Measurements from ENCODE around the gene NTSR2.

NTSR2 gene

DNA sequence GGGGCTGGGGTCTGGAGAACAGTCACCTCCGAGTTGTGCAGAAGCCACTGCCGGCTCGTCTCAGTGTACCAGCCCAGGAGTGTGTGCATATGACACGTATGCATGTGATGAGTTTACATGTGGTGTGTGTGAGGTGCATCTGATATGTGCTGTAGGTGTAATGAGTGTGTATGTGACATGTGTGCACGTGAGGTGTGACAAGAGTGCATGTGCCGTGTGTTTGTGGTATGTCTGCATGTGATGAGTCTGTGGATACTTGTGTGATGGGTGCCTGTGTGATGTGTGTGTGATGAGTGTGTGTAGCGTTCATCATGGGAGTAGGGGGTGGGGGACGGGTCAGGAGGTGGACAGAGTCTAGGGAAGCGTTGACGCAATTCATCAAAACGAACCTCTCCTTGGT, 12.8 kb downstream of the NTSR2 start:
- DNase-seq: no peak

DNA sequence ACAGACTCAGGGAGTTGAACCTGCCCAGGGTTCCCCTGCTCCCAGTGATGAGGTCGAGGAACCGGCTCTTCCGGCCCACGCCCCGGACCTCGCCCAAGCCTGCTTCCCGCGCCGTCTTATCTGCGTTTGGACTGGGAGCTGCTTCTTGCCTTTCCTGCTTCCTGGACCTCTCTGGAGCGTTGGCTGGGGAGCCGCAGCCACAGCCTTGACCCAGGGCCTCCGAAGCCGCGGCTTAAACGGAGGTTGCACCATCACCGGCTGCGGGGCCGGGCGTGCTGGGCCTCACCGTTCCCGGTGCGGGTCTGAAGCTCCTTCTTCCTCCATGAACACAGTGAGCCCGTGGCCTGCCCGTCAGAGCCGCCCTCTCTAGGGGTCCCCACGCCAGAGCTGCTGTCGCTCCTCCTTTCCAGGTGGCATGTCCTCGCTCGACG, 13.3 kb downstream of the NTSR2 start:
- DNase-seq: no peak

DNA sequence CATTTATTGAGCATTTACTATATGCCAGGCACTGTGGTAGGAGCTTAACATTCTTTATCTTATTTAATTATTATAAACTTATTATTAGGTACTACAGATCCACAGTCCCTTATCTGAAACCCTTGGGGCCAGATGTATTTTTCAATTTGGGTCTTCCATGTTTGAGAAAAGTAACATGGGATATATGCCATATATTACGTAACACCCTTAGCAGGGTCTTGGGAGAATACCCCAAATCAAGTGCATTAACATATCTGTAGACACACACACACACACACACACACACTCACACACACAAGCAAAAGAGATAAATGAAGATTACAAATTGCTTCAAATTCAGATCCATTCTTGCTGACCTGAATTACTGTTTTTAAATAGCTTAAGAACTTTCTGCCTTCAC, 13.7 kb downstream of the NTSR2 start:
- no peak for DNase-seq

DNA sequence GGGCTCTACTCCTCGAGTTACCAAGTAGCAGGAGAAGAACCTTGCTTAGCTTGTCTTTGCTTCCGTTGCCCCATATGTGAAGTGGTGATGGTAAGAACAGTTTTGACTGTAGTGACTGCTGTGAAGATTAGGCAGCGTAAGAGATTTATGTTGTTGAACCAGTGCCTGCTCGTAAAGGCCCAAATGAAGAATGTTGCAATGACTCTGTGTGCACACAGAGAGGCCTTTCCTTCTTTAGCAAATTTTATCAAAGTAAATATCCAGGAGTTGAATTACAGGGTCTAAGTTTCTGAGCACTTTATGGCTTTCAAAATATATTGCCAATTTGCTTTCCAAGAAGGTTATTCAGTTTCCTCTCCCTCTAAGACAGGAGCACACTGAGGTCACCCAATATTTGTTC, 14.5 kb downstream of the NTSR2 start:
- DNase-seq: no peak

DNA sequence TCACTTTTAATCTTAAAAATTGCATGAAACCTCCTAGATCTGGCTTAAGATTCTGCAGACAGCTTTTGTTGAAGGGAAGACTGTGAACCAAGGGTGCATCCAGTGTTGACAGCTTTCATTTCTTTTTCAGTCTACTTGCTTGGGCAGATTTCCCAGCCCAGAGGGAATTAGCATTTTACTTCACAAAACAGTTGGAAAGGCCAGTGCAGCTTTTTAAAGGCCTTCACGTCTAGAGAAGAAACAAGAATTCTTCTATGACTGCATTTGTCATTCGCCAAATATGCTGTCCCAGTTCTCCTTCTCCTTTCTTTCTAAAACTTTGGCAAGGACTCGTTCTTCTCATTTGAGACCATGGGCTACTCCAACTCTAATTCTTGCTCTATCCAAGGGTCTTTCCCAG, 17.4 kb downstream of the NTSR2 start:
- DNase-seq: no peak

DNA sequence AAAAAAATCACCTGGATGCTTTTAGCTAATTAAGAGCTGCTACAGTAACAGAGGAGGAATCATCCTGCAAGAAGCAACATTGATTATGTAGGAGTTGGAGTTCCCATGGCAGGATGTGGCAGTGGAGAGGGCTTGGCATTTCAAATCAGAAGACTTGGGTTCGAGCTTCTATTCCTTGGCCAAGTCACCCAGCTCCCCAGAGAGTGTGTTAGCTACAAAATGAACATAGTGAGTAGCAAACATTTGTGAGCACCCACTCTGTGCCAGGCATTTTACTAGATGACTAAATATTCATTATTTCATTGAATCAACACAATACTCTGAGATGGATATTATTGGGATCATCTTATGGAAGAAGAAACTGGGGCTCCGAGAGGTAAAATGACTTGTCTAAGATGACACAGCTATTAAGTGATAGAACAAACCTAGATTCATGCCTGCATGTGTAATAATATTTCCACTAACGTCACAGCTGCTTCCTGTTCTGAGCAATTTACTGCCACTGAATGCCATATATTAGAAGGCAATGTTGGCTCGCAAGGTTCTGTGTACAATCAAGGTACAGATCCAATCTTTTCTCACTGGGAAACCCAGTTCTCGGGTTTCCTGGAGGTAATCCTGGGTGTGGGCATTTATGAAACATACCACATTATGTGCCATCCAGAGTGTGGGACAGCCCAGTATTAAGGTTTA, 18.0 kb downstream of the NTSR2 start:
- DNase-seq: no peak

DNA sequence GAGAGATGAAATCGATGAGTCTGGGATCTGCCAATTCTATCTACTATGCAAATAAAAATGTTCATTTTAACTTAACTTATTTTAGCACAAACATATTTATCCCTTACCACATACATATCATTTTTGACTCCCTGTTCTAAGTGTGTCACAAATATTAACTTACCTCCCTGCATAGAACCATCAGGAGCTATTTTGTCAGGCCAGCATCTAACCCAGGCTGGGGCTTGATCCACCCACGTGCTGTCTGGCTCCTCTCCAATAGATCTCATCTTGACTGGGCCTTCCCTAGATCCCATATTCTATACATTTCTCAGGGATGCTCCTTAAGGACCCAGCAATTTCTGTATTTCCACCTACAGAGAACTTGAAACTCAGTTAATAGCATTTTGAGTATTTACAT, 20.9 kb downstream of the NTSR2 start:
- DNase-seq: no peak

DNA sequence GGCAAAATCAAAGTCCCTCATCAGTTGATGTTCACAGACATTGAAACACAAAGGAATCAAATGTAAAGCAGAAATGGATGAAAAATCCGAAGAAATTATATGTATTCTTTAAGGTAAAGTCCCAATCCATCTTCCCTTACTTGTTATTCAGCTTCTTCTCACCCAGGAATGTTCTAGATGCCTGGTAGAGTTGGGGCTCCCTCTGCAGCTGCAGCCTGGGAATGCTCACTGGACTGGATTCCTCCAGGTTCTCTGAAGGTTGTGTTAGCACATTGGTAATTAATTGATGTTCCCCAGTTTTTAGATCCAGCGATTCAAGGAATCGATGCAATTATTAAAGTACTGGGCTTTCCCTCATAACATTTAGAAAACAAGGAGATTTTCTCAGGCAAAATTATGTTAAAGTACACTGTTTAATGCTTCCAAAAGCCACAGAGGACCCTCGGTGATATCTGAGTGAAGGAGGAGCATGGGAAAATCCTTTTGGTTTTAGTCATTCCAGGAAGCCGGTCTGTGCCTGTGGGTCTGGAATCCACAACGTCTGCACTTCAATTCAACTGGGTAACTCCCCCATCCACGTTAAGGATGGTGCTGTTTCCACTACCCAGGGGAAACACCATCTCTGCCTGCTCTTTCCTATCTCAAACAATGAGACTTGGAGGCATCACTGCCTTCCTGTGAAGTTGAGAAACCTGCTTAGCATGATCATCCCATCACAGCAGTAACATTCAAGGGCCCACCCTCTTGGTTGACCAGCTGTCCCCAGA, 22.0 kb downstream of the NTSR2 start:
- DNase-seq: peak; percentile 21

DNA sequence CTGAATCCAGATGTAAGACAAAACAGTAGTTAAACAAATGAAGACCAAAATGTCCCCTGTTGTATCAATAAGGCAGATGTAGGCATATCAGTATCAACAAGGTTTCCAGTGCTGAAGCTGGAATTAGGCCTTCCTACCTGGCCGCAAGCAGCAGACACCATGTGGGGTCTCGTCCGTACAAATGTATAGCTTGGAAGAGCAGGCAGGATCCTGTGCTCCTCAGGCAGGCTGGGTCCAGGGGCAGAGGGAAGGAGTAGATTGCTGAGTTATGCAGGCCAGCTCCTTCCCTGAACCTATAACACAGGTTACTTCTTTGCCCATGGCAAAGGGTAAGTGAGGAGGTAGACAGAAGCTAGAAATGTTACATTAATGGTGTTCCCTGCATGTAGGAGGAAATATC, 23.5 kb downstream of the NTSR2 start:
- no peak for DNase-seq

DNA sequence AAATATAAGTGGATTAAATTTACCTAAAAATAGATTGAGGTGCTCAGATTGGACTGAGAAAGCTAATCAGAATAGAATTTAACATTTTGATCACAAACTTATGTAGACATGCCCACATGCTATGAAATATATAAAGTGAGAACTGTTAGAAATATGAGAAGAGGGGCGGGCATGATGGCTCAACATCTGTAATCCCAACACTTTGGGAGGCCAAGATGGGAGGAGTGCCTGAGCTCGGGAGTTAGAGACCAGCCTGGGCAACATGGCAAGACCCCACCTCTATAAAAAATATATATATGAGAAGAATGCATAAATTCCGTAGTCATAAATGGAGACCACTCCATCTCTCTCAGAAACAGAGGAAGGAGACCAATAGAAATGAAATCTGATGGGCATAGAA, 25.7 kb downstream of the NTSR2 start:
- DNase-seq: no peak

DNA sequence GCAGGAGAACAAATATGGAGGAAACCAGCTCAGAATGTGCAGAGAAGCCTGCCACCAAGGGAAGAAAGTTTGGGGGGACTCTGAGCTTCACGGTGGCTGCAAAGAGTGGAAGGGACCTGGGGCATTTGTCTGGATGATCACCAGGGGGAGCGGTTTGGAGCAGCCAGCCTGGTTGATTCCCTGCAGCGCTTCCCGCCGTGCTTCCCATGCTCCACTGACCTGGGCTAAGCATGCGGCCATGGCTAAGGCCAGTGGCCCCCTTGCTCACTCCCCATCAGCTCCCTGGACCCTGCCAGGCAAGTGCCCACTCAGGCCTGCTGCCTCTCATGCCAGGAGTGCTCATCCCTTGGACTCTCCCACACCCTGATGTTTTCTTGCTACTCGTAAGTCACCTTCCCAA, 27.0 kb downstream of the NTSR2 start:
- no peak for DNase-seq

DNA sequence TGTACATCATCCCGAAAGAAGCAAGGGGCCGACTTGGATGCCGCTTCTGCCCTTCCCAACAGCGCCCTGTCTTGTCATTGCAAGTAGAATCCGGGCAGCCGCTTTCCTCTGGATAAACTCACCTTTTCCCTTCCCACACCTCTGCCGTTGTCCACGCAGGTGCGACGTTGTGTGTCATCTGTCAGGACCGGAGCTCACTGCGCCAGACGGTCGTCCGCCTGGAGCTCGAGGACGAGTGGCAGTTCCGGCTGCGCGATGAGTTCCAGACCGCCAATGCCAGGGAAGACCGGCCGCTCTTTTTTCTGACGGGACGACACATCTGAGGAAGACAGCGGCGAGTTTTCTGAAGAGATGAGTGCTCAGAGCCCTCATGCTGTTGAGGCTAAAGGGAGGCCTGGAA, 29.9 kb downstream of the NTSR2 start:
- DNase-seq: no peak

DNA sequence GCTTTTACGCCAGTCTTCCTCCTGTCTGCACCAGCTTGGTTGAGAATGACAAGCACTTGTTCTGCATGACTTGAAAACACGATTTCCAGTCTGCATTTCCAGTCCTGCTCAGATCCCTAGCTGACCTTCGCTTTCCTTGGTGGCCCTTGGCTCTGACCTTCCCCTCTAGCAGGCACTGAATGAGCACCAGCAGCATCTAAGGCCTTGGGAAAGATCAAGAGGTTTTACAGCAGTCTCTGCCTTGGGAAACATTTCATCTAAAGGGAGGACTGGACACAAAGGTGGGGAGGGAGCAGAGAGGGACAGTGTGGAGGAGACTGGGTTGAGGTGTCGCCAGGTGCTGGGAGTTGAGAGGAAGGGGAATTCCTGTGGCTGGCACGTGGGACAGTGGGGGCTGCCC, 30.5 kb downstream of the NTSR2 start:
- DNase-seq: no peak

DNA sequence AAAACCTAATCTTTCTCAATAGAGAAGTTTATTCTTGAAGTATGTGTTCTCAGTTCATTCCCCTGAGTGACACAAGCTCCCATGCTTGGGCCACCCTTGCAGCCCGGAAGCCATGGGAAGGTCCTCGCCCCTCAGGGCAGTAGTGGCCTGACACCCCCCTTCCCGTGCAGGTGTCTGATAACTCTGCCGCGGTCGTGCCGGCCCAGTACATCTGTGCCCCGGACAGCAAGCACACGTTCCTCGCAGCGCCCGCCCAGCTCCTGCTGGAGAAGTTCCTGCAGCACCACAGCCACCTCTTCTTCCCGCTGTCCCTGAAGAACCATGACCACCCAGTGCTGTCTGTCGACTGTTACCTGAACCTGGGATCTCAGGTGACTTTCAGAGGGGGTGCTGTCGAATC, 32.4 kb downstream of the NTSR2 start:
- DNase-seq: no peak

DNA sequence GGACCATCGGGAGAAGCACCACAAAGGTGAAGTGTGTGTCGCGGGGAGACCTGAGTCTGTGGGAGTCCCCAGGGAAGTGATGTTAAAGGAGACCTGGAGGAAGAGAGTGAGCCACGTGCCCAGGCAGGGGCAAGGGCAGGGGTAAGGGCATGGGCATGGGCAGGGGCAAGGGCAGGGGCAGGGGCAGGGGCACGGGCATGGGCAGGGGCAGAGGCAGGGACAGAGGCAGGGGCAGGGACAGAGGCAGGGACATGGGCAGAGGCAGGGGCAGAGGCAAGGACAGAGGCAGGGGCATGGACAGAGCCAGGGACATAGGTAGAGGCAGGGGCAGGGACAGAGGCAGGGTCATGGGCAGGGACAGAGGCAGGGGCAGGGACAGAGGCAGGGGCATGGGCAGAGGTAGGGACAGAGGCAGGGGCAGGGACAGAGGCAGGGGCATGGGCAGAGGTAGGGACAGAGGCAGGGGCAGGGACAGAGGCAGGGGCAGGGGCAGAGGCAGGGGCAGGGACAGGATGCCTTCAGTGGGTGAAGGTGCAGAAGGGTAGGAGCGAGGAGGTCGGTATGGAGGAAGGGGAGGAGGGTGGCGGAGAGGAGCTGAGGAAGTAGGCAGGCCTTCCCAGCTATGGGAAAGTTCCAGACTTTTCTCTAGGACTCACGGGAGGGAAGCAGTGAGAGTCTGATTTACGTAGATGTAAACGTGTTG, 33.3 kb downstream of the NTSR2 start:
- no peak for DNase-seq

DNA sequence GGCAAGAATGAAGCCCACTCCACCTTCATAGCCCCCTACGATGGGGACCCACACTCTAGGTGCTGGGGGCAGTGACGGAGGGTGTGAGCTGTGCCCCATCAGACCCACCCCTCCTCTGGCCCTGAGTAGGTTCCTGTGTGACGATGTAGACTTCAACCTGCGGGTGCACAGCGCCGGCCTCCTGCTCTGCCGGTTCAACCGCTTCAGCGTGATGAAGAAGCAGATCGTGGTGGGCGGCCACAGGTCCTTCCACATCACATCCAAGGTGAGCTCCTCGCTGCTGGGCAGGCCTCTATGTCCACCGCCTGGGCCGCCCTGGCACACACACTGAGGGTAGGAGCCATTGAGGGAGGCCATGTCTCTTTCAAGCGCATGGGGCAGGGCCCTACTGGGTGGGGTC, 34.9 kb downstream of the NTSR2 start:
- no peak for DNase-seq

DNA sequence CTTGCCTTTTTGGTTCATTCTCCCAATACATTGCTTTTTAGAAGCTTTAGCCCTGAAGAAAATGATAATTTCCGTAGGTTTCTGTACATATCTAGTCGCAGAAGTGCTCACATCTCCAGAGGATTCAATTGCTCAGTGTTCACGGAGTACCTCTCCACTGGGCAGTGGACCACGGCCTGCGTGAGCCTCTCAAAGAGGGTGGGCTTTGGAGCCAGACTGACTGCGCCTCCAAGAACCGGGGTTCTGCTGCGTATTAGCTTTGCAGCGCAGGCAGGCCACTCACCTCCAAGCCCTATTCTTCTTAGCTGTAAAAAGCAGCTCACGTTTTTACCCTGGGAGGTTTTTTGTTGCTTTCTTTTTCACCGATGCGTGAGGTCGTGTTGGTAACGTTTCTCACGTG, 35.4 kb downstream of the NTSR2 start:
- no peak for DNase-seq

DNA sequence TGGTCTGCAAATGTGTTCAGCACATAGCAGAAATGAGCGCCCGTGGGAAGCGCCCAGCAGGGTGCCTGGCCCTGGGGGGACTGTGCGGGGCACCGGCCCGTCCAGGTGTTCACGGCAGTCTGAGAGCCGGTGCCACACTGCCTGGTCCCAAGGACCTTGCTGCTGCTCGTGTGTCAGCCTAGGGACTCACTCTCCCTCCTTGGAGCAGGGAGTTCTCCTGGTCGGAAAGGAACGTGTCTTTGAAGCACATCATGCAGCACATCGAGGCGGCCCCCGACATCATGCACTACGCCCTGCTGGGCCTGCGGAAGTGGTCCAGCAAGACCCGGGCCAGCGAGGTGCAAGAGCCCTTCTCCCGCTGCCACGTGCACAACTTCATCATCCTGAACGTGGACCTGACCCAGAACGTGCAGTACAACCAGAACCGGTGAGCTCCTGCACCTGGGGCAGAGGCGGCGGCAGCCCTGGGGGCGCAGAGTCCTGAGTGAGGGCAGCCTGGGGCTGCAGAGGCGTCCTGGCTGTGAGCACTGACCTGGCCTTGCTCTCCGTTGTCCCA, 36.0 kb downstream of the NTSR2 start:
- DNase-seq: no peak

DNA sequence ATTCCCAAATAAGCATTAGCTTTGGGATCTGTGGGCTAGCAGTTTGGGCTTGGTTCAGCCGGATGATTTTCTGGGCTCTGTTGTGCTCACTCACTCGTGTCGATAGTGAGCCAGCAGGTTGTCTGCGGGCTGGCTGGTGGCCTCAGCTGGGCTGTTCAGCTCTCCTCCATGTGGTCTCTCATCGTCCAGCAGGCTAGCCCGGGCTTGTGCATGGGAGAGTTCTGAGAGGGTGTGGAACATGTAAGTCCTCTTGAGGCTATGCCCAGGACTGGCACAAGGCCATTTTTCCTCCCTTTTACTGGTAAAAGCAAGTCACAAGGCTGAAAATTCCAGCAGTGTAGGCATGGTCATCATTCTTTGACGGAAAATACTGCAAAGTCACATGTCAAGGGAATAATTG, 38.5 kb downstream of the NTSR2 start:
- no peak for DNase-seq

DNA sequence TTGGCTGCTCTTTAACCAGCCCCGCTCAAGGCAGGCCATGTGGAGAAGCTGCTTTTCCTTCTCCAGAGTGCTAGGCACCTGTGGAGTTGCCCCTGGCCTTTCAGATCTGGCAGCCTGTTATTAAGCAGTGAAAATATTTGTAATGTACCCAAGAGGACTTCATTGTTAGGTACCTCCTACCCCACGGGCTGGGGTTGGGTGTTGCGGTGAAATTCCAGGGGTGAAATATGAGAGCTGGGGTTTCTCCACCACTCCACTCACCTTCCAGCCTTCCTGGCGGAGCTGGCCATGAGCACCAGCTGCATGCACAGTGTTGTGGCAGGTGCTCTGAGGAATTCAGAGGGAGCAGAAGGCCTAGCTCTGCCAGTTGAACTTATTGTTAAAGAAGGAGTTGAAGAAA, 39.1 kb downstream of the NTSR2 start:
- DNase-seq: no peak

DNA sequence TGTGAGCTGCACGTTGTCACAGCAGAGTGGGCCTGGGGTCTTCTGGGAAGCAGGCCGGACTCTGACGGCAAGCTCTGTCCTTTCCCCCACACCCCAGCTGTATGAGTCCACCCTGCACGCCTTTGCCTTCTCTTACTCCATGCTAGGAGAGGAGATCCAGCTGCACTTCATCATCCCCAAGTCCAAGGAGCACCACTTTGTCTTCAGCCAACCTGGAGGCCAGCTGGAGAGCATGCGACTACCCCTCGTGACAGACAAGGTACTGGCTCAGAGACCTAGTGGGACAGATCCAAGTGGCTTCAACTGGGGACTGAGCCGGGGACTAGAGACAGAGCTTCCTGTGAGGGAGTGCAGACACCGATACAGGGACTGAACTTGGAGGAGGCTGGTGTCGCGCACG, 40.1 kb downstream of the NTSR2 start:
- no peak for DNase-seq

DNA sequence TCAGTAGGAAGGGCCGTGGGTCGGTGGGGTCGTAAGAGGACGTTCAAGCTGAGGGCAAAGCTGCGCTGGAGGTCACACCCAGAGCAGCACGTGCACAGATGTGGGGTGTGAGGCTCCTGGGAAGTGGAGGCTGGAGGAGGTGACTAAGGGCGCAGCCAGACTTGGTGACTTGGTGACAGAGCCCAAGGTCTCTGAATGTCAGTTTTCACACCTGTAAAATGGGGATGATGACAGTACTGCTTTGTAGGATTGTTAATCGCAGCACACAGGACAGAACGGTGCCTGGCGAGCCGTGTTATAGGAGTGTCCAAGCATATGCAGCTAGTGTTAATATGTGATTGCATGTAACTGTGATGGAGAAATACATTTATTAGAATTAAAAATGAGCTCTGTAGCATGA, 40.8 kb downstream of the NTSR2 start:
- DNase-seq: no peak

DNA sequence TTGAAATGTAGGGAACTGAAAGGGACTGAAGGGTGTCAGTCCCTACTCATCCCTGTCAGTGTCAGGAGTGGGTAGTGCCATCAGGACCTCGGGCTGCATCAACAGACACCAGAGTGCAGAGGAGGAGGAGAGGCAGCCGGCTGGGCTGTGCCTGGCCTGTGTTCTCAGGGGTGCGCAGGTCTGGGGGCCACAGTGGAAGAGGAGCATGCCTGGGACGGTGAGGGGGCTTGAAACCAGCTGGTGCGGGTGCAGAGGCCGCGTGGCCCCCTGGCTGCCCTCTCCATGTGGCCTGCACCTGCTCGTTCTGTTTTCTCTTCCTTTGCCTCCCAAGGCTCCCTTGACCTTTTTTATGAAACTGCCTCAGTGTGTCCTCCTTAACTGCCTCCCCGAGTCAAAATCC, 41.3 kb downstream of the NTSR2 start:
- no peak for DNase-seq

DNA sequence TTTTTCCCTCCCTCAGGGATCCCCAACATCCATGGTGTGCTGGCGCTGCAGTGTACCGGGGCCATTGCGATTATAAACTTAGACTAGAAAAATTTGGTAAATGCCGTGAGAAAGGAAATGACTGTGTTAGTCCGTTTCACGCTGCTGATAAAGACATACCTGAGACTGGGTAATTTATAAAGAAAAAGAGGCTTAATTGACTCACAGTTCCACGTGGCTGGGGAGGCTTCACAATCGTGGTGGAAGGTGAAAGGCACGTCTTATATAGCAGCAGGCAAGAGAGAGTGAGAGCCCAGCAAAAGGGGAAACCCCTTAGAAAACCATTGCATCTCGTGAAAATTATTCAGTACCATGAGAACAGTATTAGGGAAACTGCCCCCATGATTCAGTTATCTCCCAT, 44.3 kb downstream of the NTSR2 start:
- DNase-seq: no peak
